Right lung (tissue), 5 donors: ENCODE measurements around the gene PLXDC2. TPM values are rescaled to one million over a fixed set of nuclear protein-coding genes. Genes with fewer than 3 reads are reported as not detected.

Experiments used
- DNase-seq, 2 donors: peaks; one replicate each; pipeline ENCODE4 v3.0.0-alpha.2; 2013
- polyA plus RNA-seq, 5 donors: library from polyadenylated mRNA; unstranded; fragments of 120-200 nt; gene quantifications; one replicate each; pipeline versions ENCODE4 v1.2.1 to v1.2.3, GENCODE V29; 2013; ENCODE audit warnings: inconsistent platforms in 1 of 5, low replicate concordance in 1 of 5; ENCODE audit not compliant: insufficient read length in 5 of 5, insufficient read depth in 1 of 5

The PLXDC2 gene
- polyA plus RNA-seq, 5 donors: 56.9 to 134 (median 120) TPM

- no peak for DNase-seq
Measured at GRCh38 chr10:20108021-20108420, 291.8 kb downstream of the PLXDC2 start.

DNA sequence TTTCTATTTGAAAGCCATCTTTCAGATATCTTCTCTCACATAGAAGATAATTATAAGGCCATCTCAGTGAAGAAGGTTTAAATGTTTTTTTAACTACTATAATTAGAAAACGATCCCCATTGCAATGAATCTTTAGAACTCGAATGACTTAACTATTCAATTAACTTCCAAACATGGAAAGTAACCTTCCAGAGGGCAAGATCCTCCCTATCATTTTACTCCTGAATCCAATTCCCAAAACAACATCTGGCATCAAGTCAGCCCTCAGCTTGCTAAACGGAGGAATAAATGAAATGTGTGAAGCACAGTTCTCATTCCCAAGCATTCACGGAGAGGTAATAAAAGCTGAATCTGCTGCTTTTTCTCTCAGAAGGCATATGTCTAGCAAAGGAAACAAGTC lies 293.4 kb downstream of the PLXDC2 start:
- DNase-seq: peak; percentile 56 to 77

DNA sequence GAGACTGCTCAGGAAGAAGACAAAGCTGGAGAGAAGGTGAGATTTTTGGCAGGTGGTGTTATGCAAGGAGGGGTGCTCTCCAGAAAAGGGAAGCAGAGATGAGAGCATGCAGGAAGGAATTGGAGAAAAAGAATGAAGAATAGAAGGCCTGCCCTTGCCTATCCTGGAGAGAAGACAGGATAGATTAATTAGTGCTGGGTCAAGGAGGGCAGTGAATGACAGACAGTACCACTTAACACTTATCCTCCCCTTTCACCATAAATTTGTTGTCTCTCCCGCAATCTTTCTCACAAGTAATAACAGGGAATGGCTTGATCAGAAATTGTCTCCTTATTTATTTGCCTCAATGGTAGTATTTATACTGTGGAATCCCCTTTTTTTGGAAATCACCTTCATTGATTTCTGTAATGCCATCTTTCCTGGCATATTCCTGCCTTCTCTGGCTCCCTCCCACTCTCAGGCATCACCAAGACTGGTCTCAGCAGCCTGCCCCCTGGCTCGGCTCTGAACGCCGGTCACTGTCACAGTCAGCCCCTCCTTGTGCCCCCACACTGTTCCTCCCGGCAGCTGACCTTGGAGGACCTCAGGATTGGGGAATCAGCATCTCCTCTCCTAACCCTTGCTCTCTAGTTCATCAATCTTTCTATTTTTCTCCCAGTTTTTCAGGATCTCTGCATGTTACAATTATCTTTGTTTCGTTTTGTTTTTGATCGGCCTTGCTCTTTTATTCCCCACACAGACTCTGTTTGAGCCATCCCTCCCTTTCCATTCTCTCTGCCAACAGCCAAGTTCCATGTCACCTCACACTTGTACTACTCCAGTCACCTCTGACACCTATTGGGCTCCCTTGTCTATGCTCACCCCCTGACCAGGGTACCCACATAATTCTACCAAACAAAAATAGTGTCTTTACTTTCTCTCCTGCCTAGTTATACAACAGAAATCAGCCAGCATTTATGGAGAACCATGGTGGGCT lies 294.2 kb downstream of the PLXDC2 start:
- no peak for DNase-seq

GRCh38 chr10:20114179-20114578 lies 297.9 kb downstream of the PLXDC2 start:
- no peak for DNase-seq

- DNase-seq: no peak
Measured at GRCh38 chr10:20115894-20116293, 299.7 kb downstream of the PLXDC2 start.

DNA sequence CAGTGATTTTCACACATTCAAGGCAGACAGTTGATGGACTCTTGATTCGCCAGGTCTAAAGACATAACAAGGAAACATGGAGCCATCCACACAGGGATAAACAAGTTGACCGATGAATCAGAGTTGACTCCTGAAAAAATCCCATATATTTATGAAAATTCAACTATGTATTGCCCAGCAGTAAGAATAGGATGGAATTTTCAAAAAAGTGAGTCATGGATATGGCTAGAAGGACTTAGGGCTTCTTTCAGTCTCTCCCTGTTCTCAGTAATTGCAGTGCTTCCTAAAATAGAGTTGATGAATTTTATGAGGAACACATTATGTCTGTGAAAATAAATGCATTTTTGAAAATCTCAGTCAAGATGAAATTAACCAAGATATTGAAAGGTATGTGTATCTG lies 301.2 kb downstream of the PLXDC2 start:
- no peak for DNase-seq

- no peak for DNase-seq
Measured at GRCh38 chr10:20118119-20118518, 301.9 kb downstream of the PLXDC2 start.

- DNase-seq: no peak
Measured at GRCh38 chr10:20128811-20129210, 312.6 kb downstream of the PLXDC2 start.

DNA sequence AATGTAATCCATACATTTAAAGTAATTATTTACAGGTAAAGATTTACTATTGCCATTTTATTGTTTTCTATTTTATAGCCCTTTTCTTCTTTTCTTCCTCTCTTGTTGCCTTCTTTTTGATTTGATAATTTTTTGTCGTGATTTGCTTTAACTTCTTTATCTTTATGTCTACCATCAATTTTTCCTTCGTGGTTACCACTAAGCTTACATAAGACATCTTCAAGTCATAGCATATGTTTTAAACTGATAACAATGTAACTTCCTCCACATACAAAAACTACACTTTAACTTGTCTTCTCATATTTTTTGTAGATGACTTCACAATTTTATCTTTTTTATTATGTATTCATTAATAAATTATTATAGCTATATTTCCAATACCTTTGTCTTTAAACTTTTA lies 316.6 kb downstream of the PLXDC2 start:
- DNase-seq: no peak

GRCh38 chr10:20133669-20134189 lies 317.5 kb downstream of the PLXDC2 start:
- DNase-seq: no peak

- DNase-seq: no peak
Measured at GRCh38 chr10:20142311-20142710, 326.1 kb downstream of the PLXDC2 start.

GRCh38 chr10:20144268-20144667 lies 328.0 kb downstream of the PLXDC2 start:
- DNase-seq: no peak

DNA sequence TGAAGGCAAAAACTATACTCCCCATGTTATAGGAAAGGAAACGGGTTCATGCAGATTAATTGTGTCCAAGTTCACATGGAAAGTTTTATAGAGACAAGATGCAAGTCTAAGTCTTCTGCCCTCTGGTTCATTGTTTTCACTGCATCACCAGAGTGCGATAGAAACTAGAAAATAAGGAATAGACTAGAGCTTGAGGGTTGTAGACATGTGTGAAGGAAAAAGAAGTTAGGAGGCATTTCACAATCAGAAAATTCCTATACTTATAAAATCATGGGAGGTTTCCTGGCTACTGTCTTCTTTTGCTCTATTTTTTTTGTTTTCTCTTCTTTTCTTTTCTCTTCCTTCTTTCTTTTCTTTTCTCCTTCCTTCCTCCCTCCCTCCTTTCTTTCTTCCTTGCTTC lies 329.8 kb downstream of the PLXDC2 start:
- DNase-seq: no peak

DNA sequence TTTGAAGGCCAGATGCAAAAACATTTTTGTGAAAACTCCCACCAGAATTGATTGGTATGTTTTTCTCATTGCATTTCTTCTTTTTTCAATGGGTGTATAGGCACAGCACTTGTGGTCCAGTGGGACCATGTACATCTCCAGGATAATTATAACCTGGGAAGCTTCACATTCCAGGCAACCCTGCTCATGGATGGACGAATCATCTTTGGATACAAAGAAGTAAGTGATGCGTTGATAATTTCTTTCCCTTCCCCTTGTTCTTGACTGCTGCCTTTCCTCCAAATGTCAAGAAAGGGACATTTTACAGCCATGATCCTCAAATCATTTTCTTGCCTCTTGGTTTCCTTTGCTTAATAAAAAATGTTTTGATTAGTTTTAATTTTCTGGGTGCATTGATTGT lies 331.5 kb downstream of the PLXDC2 start:
- no peak for DNase-seq

DNA sequence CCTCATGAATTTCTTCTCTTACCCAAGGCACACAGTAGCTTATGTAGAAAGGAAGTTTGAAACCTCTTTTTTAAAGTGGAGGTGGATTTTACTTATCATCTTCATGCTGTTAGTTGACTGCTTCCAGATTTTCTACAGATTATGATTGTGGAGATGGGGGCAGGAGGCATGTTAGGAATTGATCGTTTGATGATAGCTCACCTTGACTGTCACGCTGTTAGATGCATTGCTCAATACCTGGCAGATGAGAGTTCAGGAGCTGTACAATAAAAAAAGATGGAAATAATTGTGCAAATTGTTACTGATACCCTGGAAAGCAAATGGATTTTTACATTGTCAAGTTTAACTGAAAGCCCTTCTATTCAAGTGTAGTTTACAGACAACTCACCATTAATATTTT lies 340.3 kb downstream of the PLXDC2 start:
- DNase-seq: no peak

GRCh38 chr10:20157314-20157713 lies 341.1 kb downstream of the PLXDC2 start:
- DNase-seq: no peak

DNA sequence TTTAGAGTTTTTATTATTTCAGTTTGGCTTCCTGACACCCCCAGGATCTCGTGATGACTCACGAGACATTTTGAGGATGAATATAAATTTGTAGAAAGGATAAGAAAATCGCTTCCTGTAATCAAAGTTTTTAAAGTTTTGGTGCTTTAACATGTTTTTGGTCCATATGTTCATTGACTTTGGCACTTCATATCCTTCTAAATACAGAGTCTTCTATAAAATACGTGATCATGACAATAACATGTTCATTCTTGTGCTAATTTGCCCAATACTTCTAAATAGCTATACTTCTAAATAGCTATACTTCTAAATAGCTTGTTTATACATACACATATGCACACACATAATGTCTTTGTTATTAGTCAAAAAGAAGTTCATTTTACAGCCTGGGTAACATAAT lies 341.9 kb downstream of the PLXDC2 start:
- peak; percentile 32 to 43 for DNase-seq

- no peak for DNase-seq
Measured at GRCh38 chr10:20162123-20162522, 345.9 kb downstream of the PLXDC2 start.

DNA sequence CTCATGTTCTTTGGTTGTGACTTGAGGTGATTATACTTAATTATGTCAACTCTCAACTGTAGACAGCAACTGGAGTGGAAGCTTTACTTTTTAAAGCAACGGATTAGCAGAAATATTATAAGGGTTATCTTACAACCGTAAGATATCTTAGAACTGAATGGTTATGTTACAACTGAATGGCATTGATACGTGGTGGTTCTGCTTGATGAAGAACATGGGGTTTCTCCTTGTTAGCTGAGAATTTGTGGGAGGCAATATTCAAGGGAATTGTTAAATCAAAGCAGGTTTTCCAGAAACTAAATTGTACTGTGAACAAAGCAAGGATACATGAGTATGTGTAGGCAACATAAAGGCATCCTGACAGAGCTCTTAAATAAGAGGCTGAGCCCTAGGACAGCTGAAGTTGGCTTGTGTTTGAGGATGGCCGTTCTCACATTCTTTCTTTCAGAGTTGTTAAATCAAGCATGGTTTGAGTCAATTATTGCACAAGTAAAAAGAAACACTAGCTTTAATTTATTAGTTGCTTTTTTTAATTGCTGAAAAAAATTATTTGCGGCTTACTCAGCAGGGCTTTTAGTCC lies 350.0 kb downstream of the PLXDC2 start:
- no peak for DNase-seq

DNA sequence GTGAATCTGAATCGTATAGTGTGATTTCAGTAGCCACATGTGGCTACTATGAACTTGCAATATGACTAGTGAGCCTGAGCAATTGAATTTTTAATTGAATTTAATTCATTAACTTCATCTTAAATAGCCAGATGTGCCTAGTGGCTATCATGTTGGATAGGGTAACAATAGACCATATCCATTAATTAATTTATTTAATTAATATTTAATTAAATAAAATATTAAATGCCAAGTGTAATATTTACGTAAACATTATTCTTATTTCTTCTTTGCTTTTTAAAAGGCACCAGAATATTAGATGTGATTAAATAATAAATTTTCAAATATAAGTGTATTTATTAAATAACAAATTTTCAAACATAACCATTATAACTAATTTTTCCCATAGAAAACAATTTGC lies 354.4 kb downstream of the PLXDC2 start:
- DNase-seq: no peak

DNA sequence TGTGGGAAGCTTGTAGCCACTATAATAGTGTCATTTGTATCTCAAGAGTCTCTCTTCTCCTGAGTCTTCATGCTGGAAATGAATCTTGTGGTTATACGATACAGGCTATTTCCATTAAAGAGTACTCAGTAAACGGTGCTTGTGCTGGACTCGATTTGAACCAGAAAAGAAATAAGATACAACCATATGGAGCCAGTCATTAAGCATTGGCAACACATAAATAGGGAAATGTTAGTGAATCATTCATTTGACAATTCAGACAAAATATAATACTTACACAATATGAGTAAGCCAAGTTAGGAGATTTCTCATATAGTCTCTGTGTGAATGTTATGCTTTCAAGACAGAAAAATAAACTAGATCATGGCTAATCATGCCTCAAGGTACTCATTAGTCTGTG lies 356.8 kb downstream of the PLXDC2 start:
- DNase-seq: peak; percentile 67 to 68

- DNase-seq: peak; percentile 34 to 49
Measured at GRCh38 chr10:20175719-20176118, 359.5 kb downstream of the PLXDC2 start.

GRCh38 chr10:20180766-20181165 lies 364.5 kb downstream of the PLXDC2 start:
- DNase-seq: peak in 1 of 2 donors; percentile 36
